Kidney tubule cell (primary cell): Measurements from ENCODE around the gene TH.
A peak's percentile ranks its signal among the peaks of the same experiment; 100 is the strongest.

ENCODE experiments used
- DNase-seq: peaks from one replicate; pipeline ENCODE4 v3.0.0-alpha.2; 2018; ENCODE audit warnings: low spot score

TH gene

GRCh38 chr11:2208691-2209369 lies 37.2 kb upstream of the TH start:
- DNase-seq: peak; percentile 55

GRCh38 chr11:2207773-2208621 lies 36.4 kb upstream of the TH start:
- DNase-seq: peak; percentile 11

DNA sequence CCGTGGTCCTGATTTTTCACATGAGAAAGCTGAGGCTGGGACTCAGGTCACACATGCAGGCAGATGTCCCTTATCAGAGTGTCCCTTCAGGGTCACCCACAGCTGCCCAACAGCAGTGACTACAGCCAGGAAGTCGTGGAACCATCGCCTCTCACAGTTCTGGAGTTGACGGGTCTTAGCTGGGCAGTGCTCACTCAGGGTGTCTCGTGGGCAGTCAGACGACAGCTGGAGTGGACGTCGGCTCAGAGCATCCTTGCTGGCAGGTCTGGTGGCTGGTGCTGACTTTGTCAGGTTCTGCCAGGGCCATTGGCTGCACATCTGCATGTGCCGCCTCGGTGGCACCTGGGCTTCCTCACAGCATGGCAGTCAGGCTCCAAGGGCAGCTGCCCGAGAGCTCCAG lies 35.6 kb upstream of the TH start:
- DNase-seq: no peak

DNA sequence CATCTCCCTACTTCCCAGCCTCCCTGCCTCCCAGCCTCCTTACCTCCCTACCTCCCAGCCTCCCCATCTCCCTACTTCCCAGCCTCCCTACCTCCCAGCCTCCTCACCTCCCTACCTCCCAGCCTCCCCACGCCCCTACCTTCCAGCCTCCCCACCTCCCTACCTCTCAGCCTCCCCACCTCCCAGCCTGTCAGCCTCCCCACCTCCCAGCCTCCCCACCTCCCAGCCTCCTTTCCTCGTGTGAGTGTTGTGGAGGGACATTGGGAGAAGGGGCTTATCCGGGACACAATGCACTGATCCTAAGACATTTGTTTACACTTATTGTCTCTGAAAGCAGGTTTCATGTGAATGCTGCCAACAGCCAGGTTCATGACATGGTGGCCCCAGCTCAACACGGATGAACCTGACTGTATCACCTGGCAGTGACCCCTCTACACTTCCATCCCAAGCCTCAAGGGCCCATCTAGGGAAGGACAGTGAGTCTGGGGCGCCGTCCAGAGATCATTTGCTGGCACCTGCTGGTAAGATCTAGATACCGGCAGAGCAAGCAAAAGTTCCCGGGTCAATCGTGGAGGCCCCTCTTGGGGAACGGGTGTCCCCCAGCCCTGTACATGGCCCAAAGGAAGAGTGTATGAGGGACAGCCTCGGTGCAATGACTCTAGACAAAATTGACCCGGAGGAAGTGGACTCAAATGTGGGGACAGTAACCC lies 34.5 kb upstream of the TH start:
- no peak for DNase-seq

DNA sequence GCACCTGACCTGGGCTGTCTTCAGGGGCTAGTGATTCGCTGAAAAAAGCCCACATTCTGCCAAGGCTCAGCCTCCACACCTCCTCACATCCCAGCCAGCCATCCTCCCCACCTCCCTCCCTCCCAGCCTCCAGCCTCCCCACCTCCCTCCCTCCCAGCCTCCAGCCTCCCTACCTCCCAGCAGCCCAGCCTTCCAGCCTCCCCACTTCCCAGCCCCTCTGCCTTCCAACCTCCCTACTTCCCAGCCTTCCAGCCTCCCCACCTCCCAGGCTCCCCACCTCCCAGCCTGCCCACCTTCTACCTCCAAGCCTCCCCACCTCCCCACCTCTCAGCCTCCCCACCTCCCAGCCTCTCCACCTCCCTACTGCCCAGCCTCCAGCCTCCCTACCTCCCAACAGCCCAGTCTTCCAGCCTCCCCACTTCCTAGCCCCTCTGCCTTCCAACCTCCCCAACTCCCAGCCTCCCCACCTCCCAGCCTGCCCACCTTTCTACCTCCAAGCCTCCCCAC lies 33.7 kb upstream of the TH start:
- DNase-seq: no peak

DNA sequence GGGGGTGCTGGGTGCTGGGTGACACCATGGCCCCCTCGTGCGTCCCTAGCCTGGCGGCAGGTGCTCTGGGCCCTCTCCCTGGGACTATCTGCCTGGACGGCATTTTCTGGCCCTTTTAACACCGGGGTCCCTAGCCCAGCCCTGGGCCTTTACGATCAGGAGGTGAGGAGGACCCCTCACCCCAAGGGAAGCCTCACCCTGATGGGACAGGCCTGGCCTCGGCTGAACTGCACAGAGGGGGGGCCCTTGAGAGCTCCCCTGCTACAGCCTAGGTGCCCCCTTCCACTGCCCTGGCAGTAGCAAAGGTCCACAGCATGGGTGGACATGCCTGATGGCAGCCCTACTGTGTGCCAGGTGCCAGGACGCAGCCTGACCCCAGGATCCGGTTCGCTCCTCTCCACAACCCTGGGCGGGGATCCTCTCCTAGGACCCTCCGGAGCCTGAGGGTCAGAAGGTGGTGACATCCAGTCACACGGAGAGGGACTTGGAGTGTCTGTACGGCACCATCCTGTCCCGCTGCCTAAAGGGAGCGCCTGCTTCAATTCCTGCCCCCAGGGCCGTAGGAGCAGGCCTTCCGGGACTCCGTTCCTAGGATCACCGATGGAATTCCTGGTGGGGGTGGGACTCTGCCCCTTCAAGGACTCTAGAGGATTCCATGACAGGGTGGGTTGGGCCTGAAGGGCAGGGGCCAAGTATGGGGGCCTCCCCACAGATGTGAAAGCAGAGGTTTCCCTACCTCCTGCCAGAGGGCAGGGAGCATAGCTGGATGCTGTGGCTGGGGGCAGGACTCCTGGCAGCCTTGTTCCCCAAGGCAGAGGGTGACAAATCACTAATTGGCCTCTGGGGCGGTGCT lies 33.0 kb upstream of the TH start:
- no peak for DNase-seq

GRCh38 chr11:2203440-2204259 lies 32.0 kb upstream of the TH start:
- DNase-seq: no peak

DNA sequence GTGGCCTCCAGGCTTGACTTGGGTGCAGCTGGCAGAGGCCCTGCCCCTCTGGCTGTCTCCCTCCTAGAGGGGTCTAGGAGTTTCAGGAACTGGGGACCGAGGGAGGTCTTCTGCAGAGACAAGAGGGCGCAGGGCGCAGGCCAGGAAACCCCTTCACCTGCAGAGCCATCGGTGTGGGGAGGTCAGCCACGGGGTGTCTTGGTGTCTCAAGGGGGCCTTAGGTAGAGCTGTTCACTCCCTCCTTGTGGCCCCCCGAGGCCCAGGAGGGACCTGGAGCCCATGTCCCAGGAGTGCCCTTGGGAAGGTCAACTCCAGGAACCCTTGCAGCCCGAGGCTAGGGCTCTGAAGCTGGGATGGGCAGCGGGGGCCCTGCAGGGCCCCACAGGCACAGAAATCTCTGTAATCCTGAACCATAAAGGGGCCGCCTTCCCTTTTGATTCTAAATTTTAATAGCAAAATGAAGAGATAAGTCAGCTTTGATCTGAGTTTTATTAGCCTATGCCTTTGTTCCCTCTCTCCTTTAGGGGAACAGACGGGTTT lies 31.4 kb upstream of the TH start:
- no peak for DNase-seq

- DNase-seq: peak; percentile 82
Measured at GRCh38 chr11:2202071-2202899, 30.7 kb upstream of the TH start.

DNA sequence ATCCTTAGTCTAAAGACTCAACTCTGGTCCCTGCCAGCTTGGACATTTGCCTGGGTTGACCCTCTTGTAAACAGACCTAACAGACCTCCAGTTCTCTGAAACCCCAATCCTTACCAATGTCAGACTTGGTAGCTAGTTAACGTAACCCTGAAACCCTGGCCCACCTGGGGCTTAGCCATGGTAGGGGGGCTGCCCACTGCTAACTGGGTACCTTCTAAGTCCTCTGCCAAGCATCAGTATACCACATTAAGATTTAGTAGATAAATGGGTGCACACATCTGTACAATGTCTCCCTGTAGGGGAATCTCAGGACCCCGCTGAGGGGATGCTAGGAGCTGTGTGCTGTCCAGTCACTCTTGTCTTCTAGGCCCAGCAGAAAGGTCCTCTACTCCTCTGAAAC lies 29.9 kb upstream of the TH start:
- DNase-seq: no peak

DNA sequence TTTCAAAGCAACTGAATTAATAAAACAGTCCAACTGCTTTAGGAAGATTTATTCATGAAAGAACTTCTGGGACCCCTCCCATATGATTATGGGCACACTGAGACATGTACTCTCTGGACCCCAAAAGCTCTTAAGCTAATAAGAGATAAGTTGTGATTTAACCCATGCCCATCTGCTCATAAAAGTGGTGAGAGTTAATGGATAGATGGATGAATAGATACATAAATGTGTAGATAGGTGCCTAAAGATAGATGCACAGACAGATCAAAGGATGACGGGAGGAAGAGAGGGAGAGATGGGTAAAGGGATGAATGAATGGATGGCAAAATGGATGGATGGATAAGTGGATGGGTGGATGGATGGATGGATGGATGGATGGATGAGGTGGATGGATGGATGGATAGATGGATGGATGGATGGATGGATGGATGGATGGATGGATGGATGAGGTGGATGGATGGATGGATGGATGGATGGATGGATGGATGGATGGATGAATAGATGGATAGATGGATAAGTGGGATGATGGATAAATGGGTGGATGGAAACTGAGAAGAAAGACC lies 29.4 kb upstream of the TH start:
- DNase-seq: no peak

DNA sequence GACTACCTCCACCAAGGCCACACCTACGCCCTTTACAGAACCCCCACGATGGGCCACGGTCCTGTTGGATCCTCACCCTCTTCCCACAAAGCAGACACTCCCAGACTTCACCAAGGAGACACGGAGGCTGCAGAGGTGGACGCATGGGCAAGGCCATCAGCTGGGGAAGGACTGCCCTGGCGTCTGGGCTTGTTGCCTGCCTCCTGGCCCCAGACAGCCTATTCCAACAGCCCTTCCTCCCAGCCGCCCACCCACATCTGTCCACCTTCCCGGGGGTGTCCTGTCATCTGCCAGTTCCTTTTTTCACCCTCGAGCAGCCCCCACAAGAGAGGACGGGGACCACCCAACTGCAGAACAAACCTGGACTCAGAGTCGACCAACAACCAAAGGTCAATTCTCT lies 28.9 kb upstream of the TH start:
- DNase-seq: no peak

DNA sequence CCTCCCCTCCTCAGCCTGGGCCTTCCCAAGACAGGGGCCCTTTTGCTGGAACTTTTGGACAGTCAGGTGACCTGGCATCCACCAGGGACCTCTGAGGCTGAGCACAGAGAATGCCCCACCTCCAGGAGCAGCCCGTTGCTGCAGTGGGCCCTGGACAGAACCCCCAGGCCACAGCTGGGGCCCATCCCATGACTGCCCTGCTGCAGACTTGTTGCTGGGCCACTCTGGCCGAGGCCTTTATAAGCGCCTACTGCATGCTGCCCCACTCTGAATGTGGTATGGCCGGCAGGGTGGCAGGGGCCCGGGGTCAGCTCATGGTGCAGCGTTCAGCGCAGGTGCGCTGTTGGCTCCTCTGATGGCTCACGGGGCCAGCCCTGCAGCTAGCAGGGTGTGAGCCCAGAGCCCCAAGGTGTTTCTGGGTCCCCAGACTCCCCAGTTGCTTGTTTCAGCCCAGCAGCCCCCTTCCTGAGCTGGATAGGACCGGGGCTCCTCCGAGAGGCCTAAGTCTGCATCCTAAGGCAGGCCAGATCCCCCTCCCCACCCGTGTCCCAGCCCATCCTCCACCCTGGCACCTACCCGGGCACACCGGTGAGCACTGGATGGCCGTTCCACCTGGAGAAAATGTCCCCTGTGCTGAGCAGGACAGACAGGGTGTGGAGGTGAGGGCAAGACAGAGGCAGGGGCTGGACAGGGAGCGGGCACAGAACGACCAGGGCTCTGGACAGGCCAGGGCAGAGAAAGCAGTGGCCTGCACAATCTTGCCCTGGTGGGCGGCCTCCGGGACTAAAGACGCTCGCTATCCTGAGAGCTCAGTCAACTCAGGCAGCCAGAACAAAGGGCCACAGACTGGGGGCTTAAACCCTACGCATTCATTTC lies 28.1 kb upstream of the TH start:
- DNase-seq: no peak

GRCh38 chr11:2198621-2199365 lies 27.2 kb upstream of the TH start:
- DNase-seq: no peak

DNA sequence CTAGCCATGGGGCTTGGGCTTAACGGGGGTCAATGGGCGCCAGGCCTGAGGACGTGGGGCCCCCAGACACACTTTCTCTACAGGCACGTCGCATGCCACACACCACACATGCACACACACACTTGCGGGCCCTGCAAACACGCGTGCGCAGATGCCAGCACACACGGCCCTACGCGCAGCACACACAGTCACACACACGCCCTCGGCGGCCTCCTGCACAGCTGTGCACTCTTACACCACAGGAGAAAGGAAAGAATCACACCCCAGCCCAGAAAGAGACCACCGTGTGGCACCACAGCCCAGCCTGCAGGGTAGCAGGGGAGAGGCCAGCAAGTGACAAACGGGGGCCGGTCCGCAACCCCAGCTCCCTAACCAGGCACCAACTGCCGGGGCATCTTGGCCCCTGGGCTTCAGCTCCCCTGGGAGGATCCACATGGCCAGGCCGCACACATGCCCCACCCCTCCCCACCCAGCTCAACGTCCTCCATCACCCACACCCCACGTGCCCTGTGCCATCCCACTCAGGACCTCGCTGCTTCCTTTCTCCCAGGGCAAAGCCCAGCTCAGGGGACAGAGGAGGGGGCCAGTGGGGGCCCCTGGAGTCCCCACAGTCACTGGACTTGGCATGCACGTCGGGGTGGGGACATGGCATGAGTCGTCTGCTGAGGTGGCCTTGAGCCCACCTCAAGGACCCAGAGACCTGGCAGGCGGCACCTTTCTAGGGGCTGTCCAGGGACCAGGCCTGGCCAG lies 26.3 kb upstream of the TH start:
- no peak for DNase-seq

DNA sequence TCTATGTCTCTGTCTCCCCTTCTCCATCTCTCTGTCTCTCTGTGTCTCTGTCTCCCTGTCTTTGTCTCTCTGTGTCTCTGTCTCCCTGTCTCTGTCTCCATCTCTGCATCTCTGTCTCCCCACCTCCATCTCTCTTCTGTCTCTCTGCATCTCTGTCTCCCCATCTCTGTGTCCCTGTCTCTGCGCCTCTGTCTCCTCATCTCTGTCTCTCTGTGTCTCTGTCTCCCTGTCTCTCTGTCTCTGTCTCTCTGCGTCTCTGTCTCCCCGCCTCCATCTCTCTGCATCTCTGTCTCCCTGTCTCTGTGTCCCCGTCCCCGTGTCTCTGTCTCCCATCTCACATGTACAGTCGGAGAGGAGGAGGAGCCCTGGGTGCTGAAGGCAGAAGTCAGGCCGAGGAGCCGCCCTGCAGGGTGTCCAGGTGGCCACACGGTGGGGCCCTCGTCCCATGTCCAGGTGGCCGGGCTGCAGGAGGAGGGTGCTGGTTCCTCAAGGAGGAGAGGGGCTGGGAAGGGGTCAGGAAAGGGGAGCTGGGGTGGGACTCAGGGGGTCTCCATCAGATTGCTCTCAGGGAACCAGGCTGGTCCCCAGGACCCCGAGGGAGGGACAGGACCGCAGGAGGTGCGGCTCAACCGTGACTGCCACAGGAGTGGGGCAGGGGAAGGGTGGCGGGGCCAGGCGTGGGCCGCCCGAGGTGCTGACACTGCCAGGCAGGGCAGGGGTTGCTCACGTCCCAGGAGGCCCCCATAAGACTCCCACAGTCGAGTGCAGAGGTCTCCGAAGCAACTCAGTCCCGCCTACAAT lies 25.6 kb upstream of the TH start:
- DNase-seq: peak; percentile 73
